HG02798 (cell line): Measurements from ENCODE around the gene TMSB10.
"Not testable (repeated sequence)": the region's sequence is repeated elsewhere in the genome, so short reads cannot be mapped to it uniquely, and the experiment has no call there.

Experiments
- ATAC-seq: cut with Tn5 transposase; IDR thresholded peaks from one replicate; pipeline ENCODE4 v1.9.1; 2021; ENCODE audit warnings: mild to moderate bottlenecking; ENCODE audit not compliant: unreplicated experiment, poor library complexity

Gene TMSB10

GRCh38 chr2:84905181-84906107, at the start of gene TMSB10:
TMSB10 (plus strand) TSS chr2:84905656.
- ATAC-seq: peak; percentile 74

GRCh38 chr2:84855731-84856130, 49.7 kb upstream of the TMSB10 start:
- no peak for ATAC-seq

DNA sequence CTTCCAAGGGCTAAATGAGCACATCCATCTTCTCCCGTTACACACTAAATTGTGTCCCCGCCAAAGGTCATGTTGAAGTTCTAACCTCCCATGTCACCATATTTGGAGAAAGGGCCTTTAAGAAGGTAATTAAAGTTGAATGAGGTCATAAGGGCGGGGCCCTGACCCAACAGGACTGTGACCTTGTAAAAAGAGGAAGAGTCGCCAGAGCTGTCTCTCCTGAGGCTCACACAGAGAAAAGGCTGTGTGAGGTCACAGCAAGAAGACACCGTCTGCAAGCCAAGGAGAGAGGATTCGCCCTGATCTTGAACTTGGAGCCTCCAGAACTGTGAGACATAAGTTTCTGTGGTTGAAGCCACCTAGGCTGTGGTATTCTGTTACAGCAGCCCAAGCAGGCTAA, 48.7 kb upstream of the TMSB10 start:
- peak; percentile 59 for ATAC-seq

DNA sequence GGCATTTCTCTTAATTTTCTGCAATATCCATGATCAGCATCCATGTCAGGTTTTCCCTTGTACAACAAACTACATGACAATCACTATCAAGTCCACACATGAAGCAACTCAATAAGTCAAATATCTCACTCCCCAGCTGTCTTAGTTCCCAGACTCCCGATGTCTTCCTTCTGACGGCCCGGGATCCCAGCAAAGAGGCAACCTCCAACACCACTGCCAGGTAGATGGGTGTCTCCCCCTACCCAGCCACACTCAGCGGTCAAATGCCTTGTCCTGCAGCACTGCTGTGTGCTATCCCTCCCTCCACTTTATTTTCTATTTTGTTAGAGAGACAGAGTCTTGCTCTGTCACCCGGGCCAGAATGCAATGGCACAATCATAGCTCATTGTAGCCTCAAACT, 47.9 kb upstream of the TMSB10 start:
- no peak for ATAC-seq

GRCh38 chr2:84858123-84858522, 47.3 kb upstream of the TMSB10 start:
- ATAC-seq: no peak

DNA sequence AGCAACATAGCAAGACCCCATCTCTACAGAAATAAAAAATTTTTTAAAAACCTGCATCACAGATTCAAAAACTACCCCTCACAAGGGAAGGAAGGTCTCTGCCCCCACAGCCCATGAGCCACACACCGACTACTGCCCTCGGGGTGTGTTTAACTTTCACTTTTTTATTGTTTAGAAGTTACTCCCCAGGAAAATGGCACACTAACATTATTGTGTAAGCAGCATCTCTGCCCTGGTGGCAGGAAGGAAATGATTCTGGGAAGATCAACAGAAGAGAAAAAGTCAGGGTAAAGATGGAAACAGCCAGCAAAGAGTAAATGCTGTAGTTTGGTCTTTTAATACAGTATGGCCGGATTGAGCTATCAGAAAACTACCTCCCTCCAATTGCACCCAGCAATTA, 46.5 kb upstream of the TMSB10 start:
- ATAC-seq: no peak

- no peak for ATAC-seq
Observed at GRCh38 chr2:84861539-84861938, 43.9 kb upstream of the TMSB10 start.

DNA sequence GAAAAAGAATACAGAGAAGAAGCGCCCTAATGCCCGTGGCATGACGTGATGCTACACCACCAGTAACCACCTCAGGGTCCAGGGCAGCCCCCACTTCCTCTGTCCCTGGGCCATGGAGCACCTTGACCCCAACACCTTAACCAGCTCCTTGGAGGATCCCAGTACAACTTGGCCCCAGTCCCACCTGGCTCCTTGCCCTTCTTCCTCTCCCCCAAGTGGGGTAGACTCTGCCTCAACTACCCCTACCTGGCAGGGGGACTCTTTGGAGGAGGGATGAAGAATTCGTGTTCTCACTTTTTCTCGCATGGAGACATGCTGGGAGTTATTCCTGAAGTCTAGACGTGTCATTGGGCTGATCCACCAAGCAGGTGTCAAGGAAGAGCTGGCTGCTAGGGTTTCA, 43.5 kb upstream of the TMSB10 start:
- ATAC-seq: no peak

DNA sequence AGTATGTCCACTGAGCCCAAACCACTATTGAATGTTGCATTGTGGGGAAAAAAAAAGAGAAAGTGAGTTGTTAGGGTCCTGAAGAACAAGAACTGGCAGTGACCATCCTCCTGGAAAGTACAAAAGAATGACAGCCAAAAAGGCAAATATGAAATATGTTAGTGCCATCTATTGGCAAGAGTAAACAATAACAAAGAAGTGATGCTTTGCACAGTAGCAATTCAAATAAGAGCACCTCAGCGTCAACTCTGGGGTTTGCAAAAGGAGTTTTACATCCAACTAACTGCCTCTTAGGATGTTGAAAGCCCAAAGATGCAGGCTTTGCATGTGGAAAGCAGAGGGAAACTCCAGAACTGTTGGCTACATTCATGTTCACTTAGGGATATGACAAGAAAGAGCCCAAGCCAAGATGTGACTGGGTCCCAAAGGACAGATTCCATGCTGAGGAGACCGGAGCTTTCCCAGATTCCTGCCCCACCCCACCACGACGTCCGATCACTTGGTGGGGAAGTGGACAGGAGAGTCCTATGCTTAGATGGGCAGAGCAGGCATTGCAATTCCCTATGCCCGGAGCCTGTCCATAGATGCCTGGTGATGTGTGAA, 40.2 kb upstream of the TMSB10 start:
- peak; percentile 64 for ATAC-seq

DNA sequence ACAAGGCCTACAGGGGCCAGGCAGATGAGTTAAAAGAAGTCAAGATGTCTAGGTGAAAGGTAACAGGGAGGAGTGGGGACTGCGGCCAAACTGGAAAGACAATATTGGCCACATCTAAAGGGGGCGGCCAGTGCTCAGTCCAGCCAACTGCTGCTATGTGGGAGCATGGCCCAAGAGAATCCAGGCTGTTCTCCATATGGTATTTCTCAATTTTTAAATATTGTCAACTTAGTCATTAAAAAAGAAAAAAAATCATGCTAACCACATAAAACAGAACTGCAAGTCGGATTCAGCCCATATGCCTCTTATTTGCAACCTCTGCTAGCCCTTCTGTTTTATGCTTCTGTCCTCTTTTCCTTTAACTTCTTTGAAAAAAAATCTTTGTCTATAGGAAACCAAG, 39.3 kb upstream of the TMSB10 start:
- ATAC-seq: no peak

- not testable (repeated sequence) for ATAC-seq
Observed at GRCh38 chr2:84868327-84868726, 37.1 kb upstream of the TMSB10 start.

- ATAC-seq: peak; percentile 62
Observed at GRCh38 chr2:84870306-84870705, 35.1 kb upstream of the TMSB10 start.

- ATAC-seq: not testable (repeated sequence)
Observed at GRCh38 chr2:84872691-84873090, 32.8 kb upstream of the TMSB10 start.

- ATAC-seq: no peak
Observed at GRCh38 chr2:84873350-84873749, 32.1 kb upstream of the TMSB10 start.

DNA sequence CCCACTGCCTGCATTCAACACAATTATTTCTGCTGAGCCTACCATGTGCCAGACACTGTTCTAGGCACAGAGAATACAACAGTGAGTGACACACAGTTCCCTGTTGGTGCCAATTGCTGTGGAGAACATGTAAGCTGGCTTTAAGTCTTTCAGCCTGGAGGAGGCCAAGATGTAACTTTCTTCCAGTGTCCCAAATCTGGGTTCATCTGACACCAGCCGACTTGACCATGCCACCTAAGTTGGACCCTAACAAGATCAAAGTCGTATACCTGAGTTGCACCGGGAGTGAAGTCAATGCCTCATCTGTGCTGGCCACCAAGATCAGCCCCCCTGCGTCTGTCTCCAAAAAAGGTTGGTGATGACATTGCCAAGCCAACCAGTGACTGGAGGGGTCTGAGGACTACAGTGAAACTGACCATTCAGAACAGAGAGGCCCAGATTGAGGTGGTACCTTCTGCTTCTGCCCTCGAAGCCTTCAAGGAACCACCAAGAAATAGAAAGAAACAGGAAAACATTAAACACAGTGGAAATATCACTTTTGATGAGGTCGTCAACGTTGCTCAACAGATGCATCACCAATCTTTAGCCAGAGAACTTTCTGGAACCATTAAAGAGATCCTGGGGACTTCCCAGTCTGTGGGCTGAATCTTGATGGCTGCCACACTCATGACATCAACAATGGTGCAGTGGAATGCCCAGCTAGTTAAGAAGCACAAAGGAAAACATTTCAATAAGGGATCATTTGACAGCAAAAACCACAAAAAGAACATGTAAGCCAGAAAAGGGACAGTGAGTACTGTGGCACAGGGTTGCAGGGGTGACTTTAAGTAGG, 30.9 kb upstream of the TMSB10 start:
- ATAC-seq: no peak

- ATAC-seq: no peak
Observed at GRCh38 chr2:84875213-84875560, 30.3 kb upstream of the TMSB10 start.

DNA sequence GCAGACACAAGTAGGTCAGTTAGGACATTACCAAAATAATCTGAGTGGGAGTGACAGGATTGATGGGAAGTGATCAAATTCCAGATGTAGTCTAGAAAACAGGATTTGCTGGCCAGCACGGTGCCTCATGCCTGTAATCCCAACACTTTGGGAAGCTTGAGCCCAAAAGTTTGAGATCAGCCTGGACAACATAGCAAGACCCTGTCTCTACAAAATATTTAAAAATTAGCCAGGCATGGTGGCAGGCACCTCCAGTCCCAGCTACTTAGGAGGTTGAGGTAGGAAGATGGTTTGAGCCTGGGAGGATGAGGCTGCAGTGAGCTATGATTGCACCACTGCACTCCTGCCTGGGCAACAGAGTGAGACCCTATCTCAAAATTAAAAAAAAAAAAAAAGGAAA, 29.8 kb upstream of the TMSB10 start:
- ATAC-seq: not testable (repeated sequence)

DNA sequence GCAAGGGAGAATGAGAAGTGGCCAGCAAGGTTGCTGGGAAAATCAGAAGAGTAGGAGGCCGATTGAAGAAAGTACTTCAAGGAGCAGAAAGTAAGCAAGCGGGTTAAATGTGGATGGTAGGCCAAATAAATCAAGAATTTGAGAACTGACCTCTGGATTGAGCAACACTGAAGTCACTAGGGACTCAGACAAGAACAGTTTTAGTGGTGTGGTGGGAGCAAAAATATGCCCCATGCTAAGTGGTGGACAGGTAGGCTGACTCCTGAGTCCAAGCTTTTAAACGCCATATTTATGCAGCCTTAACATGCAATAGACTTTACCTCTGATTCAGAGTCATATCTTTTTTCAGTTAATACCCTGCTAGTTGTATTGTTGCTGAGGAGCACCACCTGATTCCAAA, 29.1 kb upstream of the TMSB10 start:
- no peak for ATAC-seq

GRCh38 chr2:84878459-84878858, 27.0 kb upstream of the TMSB10 start:
- no peak for ATAC-seq

- ATAC-seq: no peak
Observed at GRCh38 chr2:84878896-84879583, 26.4 kb upstream of the TMSB10 start.
